Dermis lymphatic vessel endothelial cell (primary cell): ENCODE measurements around the gene RHBDD3. TPM values are rescaled to one million over a fixed set of nuclear protein-coding genes. Genes with fewer than 3 reads are reported as not detected.

Experiments
- total RNA-seq: library from RNA; depleted of rRNA; stranded (reverse); fragments of >200 nt; gene quantifications from 2 replicates; pipeline ENCODE4 v1.2.1, GENCODE V29; 2014

RHBDD3 gene
- 17.8 and 18.7 TPM in 2 replicates for total RNA-seq

GRCh38 chr22:29267858-29268510 is at the start of gene RHBDD3, which contains the start of gene EWSR1:
Gene RHBDD3, minus strand, starts transcription at chr22:29267981. Its CDS starts 2,355 bp downstream, at chr22:29265626.
Gene EWSR1, plus strand, starts transcription at chr22:29268268. Its CDS starts 69 bp downstream, at chr22:29268337.

GRCh38 chr22:29315286-29316140 is 47.7 kb upstream of the RHBDD3 start, which contains the start of gene RASL10A:
Gene RASL10A, minus strand, starts transcription at chr22:29315697. Its CDS starts 451 bp downstream, at chr22:29315246.

GRCh38 chr22:29306175-29306834 is 38.5 kb upstream of the RHBDD3 start, which contains the start of gene GAS2L1:
Gene GAS2L1, plus strand, starts transcription at chr22:29306650. Its CDS starts 1,456 bp downstream, at chr22:29308106.

Other genes with a start within 250 kb of the RHBDD3 start
- gene C22orf31, start 206.2 kb downstream of the RHBDD3 start, total RNA-seq, result not detected in 2 replicates
- 0.22 and 0.26 TPM in 2 replicates for gene KREMEN1, start 194.9 kb downstream of the RHBDD3 start, total RNA-seq
- gene EMID1, start 62.1 kb downstream of the RHBDD3 start, total RNA-seq, result 8.0 and 10.0 TPM in 2 replicates
- 135 and 154 TPM in 2 replicates for gene EWSR1, start 287 bp upstream of the RHBDD3 start, total RNA-seq
- gene GAS2L1, start 38.7 kb upstream of the RHBDD3 start, total RNA-seq, result 20.0 and 22.9 TPM in 2 replicates
- 6.2 and 22.6 TPM in 2 replicates for gene RASL10A, start 47.7 kb upstream of the RHBDD3 start, total RNA-seq
- 147 and 189 TPM in 2 replicates for gene AP1B1, start 120.6 kb upstream of the RHBDD3 start, total RNA-seq
- under 0.01 and 0.09 TPM in 2 replicates for gene RFPL1, start 170.6 kb upstream of the RHBDD3 start, total RNA-seq
- 0.09 and 0.11 TPM in 2 replicates for gene NEFH, start 212.2 kb upstream of the RHBDD3 start, total RNA-seq